Inferior parietal cortex (tissue), 1 donor: ENCODE measurements around the gene TRPM2.
"Not testable (repeated sequence)": the region's sequence is repeated elsewhere in the genome, so short reads cannot be mapped to it uniquely, and the experiment has no call there.

Experiments used
- DNase-seq: peaks from one replicate; pipeline ENCODE4 v3.0.0-alpha.2; 2016; ENCODE audit errors: extremely low spot score

Gene TRPM2

GRCh38 chr21:44354775-44355771 lies 1.7 kb downstream of the TRPM2 start:
- DNase-seq, result no peak

GRCh38 chr21:44356160-44356559 lies 2.7 kb downstream of the TRPM2 start:
- no peak for DNase-seq

GRCh38 chr21:44356636-44357035 lies 3.2 kb downstream of the TRPM2 start:
- DNase-seq, result no peak

GRCh38 chr21:44357064-44357837 lies 3.8 kb downstream of the TRPM2 start:
- no peak for DNase-seq

- DNase-seq, result no peak
These were observed 6.0 kb downstream of the TRPM2 start for GRCh38 chr21:44359396-44359795.

- no peak for DNase-seq
These were observed 6.7 kb downstream of the TRPM2 start for GRCh38 chr21:44360159-44360558.

- DNase-seq, result not testable (repeated sequence)
These were observed 8.5 kb downstream of the TRPM2 start for GRCh38 chr21:44361903-44362302.

- no peak for DNase-seq
These were observed 9.9 kb downstream of the TRPM2 start for GRCh38 chr21:44363278-44363677.

- no peak for DNase-seq
These were observed 11.0 kb downstream of the TRPM2 start for GRCh38 chr21:44364151-44365053.

GRCh38 chr21:44365251-44365966 lies 12.0 kb downstream of the TRPM2 start:
- no peak for DNase-seq

- DNase-seq, result no peak
These were observed 12.7 kb downstream of the TRPM2 start for GRCh38 chr21:44365967-44366585.

- DNase-seq, result no peak
These were observed 13.3 kb downstream of the TRPM2 start for GRCh38 chr21:44366586-44367211.

- DNase-seq, result no peak
These were observed 15.5 kb downstream of the TRPM2 start for GRCh38 chr21:44368711-44369446.

GRCh38 chr21:44370027-44370735 lies 16.8 kb downstream of the TRPM2 start:
- DNase-seq, result no peak

- DNase-seq, result no peak
These were observed 17.5 kb downstream of the TRPM2 start for GRCh38 chr21:44370786-44371410.

- DNase-seq, result no peak
These were observed 18.2 kb downstream of the TRPM2 start for GRCh38 chr21:44371596-44371995.

GRCh38 chr21:44372616-44373015 lies 19.2 kb downstream of the TRPM2 start:
- no peak for DNase-seq

- no peak for DNase-seq
These were observed 21.3 kb downstream of the TRPM2 start for GRCh38 chr21:44374601-44375280.
